HUES64 (cell line): ENCODE data around the gene GPR151.

ENCODE experiments used
- H3K27ac ChIP-seq: 2 replicates; pipeline ENCODE4 v1.7.0; 2013; ENCODE audit warnings: low read depth, low read length, inconsistent platforms
- H3K27me3 ChIP-seq: 2 replicates; pipeline ENCODE4 v1.6.1; 2013; ENCODE audit warnings: mild to moderate bottlenecking, low read length; ENCODE audit not compliant: insufficient read depth
- H3K36me3 ChIP-seq: 2 replicates; pipeline ENCODE4 v1.6.1; 2013; ENCODE audit warnings: mild to moderate bottlenecking, low read length; ENCODE audit not compliant: insufficient read depth
- H3K4me1 ChIP-seq: 2 replicates; pipeline ENCODE4 v1.6.1; 2013; ENCODE audit warnings: mild to moderate bottlenecking, low read length, moderate library complexity; ENCODE audit not compliant: insufficient read depth
- H3K4me3 ChIP-seq: 2 replicates; pipeline ENCODE4 v1.5.1; 2013; ENCODE audit warnings: mild to moderate bottlenecking, low read length, moderate library complexity
- H3K9ac ChIP-seq: 2 replicates; pipeline ENCODE4 v1.6.1; 2013; ENCODE audit warnings: mild to moderate bottlenecking, low read depth, low read length
- H3K9me3 ChIP-seq: 2 replicates; pipeline ENCODE4 v1.6.1; 2013; ENCODE audit warnings: low read depth, low read length; ENCODE audit not compliant: insufficient read depth
- WGBS: fragments of 150-250, 120-280 bp; methylation state at CpG from one replicate; pipeline ENCODE4 v1.1.7; 2013; ENCODE audit warnings: missing lambda C conversion rate; 5-methylcytosine and 5-hydroxymethylcytosine counted together

The GPR151 gene

GRCh38 chr5:146482775-146483174, 33.2 kb downstream of the GPR151 start:
- H3K36me3 ChIP-seq, result peaks cover 100% of the 10 kb centered on the region
- H3K9ac ChIP-seq, result no peak overlapping the region
- no peak overlapping the region for H3K27ac ChIP-seq
- H3K4me3 ChIP-seq, result no peak overlapping the region
- no peaks in the 10 kb centered on the region for H3K9me3 ChIP-seq
- no peaks in the 10 kb centered on the region for H3K27me3 ChIP-seq
- H3K4me1 ChIP-seq, result no peaks in the 10 kb centered on the region
- WGBS, result 100% methylated on average over 2 of the region's 2 CpGs

GRCh38 chr5:146475906-146476305, 40.1 kb downstream of the GPR151 start:
- Histone ChIP-seq H3K36me3 (peaks cover 96% of the 10 kb centered on the region), H3K27me3 (no peaks in the 10 kb centered on the region), H3K9ac (no peak overlapping the region), H3K4me3 (no peak overlapping the region), H3K4me1 (no peaks in the 10 kb centered on the region), H3K27ac (no peak overlapping the region), H3K9me3 (no peaks in the 10 kb centered on the region)
- WGBS, result 96% methylated on average over 1 of the region's 1 CpG

GRCh38 chr5:146475190-146475780, 40.7 kb downstream of the GPR151 start:
- no peak overlapping the region for H3K27ac ChIP-seq
- peaks cover 96% of the 10 kb centered on the region for H3K36me3 ChIP-seq
- 79% methylated on average over 4 of the region's 4 CpGs for WGBS
- H3K4me3 ChIP-seq, result no peak overlapping the region
- no peaks in the 10 kb centered on the region for H3K4me1 ChIP-seq
- H3K9me3 ChIP-seq, result no peaks in the 10 kb centered on the region
- H3K9ac ChIP-seq, result no peak overlapping the region
- H3K27me3 ChIP-seq, result no peaks in the 10 kb centered on the region

GRCh38 chr5:146474065-146474464, 41.9 kb downstream of the GPR151 start:
- 100% methylated on average over 1 of the region's 1 CpG for WGBS
- Histone ChIP-seq H3K4me1 (no peaks in the 10 kb centered on the region), H3K27ac (no peak overlapping the region), H3K36me3 (peaks cover 96% of the 10 kb centered on the region), H3K9ac (no peak overlapping the region), H3K27me3 (no peaks in the 10 kb centered on the region), H3K9me3 (no peaks in the 10 kb centered on the region), H3K4me3 (no peak overlapping the region)

GRCh38 chr5:146467760-146468159, 48.2 kb downstream of the GPR151 start:
- Histone ChIP-seq H3K9ac (no peak overlapping the region), H3K4me3 (no peak overlapping the region), H3K4me1 (no peaks in the 10 kb centered on the region), H3K9me3 (no peaks in the 10 kb centered on the region), H3K27me3 (no peaks in the 10 kb centered on the region), H3K36me3 (peaks cover 88% of the 10 kb centered on the region), H3K27ac (no peak overlapping the region)
- WGBS, result 96% methylated on average over 1 of the region's 1 CpG

GRCh38 chr5:146466521-146467349, 49.3 kb downstream of the GPR151 start:
- no peak overlapping the region for H3K27ac ChIP-seq
- H3K27me3 ChIP-seq, result no peaks in the 10 kb centered on the region
- peaks cover 88% of the 10 kb centered on the region for H3K36me3 ChIP-seq
- no peaks in the 10 kb centered on the region for H3K4me1 ChIP-seq
- no peak overlapping the region for H3K4me3 ChIP-seq
- no peaks in the 10 kb centered on the region for H3K9me3 ChIP-seq
- no peak overlapping the region for H3K9ac ChIP-seq
- WGBS, result 89% methylated on average over 3 of the region's 3 CpGs

GRCh38 chr5:146463446-146463845, 52.5 kb downstream of the GPR151 start:
- H3K27ac ChIP-seq, result no peak overlapping the region
- no peak overlapping the region for H3K4me3 ChIP-seq
- WGBS, result 95% methylated on average over 6 of the region's 6 CpGs
- H3K9ac ChIP-seq, result no peak overlapping the region
- H3K4me1 ChIP-seq, result no peaks in the 10 kb centered on the region
- peaks cover 89% of the 10 kb centered on the region for H3K36me3 ChIP-seq
- no peaks in the 10 kb centered on the region for H3K27me3 ChIP-seq
- H3K9me3 ChIP-seq, result no peaks in the 10 kb centered on the region
